Fibroblast of skin of scalp (primary cell): Measurements from ENCODE around the gene DNAL1.
A peak's percentile ranks its signal among the peaks of the same experiment; 100 is the strongest.

Experiments
- DNase-seq: peaks from one replicate; pipeline ENCODE4 v3.0.0-alpha.2; 2013

Gene DNAL1

DNA sequence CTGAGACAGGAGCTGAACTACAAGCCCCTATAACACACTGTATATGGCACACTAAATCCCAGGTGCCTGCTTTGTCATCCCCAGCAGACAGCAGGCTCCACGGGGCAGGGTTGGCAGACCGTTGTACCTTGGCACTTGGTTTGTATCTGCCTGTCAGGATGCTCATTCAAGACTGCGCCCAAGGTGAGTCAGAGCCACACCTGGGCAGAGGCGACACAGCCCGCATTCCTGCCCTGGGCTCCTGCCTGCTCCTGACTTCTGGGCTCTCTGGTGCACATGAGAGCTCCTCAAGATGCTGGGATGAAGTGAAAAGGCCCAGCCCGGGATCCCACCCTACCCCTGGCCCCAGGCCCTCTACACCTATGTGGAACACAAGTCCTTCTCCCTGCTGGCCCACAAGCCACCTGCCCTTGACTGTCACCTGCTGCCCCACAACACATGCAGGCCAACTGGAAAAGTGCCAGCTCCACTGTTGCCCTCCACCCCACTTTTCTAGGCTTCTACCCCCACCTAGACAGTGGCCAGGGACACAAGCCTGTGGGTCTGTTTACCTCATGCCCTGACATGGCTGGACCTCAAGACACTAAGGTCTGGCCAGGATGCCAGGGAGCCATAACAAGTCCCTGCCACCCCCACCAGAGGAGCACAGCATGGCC is 100.2 kb downstream of the DNAL1 start:
- no peak for DNase-seq

DNA sequence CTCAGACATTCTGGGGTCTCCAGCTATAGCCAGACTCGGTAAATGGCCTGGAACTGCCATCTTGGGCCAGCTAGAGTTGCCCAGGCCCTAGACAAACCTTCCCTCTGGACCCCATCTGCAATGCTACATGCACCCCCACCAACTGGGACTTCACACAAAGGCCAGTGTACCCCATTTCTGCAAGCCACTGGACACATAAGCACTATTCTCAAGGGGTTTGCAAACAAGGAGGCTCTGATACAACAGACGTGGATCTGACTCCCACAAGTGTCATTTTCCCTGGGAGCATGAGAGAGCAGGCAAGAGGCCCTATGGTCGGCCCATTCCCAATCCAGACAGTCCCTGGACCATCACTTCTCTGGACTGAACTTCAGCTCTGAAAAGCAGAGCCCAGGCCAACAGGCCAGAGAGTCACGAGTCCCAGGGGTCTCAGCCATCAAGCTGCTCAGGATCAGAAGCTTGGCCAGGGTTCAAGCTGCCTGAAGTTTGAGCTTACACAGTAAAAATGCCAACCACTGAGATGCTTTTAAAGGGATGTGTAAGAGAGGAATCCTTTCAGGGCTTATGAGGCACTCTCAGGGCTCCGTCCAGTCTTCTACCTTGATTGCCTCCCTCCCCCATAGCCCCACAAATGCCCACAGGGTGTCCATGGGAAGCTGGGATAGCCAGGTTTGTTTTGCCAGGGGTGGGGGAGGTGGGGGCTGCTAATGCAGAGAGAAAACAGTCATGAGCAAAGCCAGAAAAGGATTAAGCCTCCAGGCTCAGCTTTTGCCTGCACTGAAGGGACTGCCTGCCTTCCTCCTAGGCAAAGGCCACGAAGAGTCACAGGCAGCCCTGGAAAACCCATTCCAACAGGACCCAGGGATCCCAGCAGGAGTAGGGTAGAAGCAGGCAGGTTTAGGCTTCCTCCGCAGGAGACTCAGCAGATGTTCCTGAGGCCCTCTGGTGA is 101.1 kb downstream of the DNAL1 start:
- DNase-seq: peak; percentile 19

DNA sequence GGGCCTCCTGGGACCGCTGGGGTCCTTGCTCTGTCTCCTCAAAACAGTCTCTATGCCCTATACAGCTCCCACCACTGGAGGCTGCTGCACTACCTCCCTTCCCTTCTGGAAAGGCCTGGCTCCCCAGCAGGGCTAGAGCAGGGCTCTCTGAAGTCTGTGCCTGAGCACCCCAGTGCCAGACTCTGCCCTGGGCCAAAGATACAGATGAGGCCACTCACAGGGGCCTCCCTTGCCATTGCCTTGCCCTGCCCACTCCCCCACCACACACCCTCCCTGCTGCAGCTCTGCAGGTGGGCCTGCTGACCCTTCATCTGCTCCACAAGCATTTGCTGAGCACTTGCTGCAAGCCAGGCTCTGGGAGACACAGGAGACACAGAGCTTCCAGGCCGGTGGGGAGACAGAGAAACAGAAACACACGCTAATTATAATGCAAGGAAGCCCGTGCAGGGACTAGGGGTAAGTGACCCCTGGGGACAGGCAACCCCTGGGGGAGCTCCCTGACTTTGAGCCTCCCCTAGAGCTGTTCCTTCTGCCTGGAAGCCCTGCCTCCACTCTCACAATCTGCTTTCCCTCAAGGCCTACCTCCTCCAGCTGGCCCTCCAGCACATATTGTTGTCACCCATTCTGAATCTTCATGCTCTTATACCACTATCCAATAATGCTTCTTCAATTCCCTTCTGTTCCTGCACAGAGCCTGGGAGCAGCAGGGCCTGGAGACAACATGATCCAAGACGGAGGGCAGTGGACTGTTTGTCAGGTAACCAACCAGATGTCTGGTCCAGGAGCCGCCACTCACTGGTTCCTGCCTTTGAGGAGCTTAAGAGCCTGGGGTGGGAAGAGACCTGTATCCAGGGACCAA is 102.0 kb downstream of the DNAL1 start:
- no peak for DNase-seq

DNA sequence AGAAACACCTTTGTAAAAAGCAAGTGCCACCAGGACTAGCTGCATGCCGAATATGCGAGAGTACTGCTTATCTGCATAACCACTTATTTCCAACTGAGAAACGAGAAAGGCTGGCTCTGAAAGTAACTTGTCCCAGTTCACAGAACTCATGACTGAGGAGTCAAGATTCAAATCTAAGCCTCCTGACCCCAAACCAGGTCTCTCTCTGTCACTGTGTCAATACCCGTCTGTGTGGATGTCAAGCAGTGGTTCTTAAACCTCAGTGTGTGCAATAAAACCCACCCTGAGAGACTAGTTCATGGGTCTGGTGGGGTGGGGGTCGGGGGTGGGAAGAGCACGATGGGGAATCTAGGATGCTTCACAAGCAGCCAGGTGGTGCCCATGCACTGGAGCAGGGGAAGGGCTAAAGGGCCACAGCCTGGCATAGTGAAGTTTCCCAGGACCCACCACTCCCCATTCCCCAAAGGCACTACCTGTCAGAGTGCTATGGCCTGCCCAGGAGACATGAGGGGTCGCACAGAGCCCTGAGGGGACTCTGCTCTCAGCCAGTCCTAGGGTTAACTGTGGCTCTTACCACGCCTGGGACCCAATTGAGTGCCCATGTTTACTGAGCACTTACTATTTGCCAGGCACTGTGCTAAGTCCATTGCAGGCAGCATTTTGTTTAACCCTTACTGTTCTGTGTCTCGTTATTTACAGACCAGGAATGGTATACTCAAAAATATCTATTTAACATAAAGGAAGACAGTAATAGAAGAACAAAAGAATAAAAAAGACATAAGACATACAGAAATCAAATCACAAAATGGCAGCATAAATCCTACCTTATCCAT is 102.8 kb downstream of the DNAL1 start:
- no peak for DNase-seq

DNA sequence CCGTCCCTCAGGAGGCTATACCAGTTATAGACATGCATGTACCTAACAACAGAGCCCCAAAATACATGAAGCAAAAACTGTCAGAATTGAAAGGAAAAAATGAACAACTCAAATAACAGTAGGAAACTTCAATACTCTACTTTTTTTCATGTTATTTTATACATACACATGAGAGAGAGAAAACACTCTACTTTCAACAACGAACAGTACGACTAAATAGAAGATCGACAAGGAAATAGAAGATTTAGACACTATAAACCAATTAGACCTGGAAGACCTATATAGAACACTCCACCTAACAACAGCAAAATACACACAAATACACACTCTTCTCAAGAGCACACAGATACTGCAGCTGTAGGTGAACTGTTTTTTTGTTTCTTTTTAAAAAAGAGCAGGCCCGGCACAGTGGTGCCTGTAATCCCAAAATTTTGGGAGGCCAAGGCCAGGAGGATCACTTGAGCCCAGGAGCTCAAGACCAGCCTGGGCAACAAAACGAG is 104.1 kb downstream of the DNAL1 start:
- no peak for DNase-seq

DNA sequence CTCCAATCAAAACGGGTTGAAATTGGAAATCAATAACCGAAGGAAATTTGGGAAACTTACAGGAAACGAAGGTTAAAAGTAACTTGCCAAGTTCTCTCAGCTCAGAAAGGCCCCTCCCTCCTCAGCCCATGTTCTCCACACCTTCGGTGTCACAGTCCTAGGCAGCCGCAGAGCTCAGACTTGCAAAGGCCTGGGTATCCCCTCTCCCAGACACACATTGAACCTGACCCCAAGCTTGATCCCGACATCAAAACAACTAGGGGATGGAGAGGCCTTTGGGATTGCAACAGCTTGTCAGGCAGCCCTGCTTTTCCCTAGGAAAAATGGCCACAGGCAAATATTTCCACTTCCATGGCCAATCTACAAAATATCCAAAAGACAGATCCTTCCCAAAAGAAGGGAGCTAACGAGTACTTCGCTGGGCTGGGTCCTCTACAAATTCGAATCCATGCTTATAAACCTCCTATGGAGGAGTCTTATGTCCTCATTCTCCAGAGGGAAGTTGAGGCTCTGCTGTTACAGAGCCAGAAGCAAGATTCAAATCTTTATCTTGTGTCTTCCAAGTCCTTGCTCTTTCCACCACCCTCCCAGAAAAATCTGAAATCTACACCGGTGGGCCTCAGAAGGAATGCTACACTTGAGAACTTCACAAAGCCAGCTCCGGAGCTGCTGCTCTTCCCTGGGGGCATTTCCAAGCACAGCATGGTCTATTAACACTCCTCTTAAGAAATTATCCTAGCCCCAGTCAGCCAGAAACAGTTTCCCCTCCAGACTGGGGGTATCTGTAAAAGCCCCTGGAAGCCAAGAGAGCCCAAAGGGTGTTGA is 105.1 kb downstream of the DNAL1 start:
- no peak for DNase-seq

DNA sequence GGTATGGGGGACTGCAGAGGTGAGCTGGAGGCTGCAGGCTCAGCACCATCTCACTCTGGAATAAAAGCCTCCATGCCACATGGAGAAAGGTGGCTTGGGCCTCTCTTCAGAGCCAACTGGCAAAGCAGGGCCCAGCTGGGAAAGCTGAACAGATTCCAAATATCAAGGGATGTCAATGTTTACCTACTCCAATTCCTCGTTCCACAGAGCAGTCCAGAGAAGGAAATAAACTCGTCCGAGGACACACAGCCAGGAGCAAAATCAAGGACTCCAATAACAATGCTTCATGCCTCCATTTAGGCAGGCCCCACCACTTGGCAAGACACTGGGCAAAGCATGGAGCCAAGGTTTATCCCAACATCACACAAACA is 105.7 kb downstream of the DNAL1 start:
- DNase-seq: no peak

DNA sequence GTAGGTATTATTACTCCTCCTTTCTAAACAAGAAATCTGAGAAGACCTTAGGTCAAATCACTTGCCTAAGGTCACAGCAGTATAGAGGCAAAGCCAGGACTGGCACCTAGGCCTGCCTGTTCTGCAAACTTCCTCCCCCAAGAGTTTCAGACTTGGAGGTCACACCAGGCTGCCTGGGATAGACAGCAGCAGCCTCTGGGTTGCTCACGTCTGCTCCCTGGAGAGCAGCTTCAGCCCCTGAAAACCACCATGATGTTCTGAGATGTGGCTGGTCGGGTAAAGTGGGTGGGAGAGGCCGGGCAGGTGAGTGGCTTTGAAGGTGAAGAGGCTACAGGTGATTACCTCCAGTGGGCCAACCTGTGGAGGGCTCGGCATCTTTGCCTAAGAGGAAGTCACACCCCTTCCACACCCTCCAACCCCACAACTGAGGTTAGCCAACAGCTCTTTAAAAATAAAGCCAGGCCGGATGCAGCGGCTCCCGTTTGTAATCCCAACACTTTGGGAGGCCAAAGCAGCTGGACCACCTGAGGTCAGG is 106.4 kb downstream of the DNAL1 start:
- no peak for DNase-seq

DNA sequence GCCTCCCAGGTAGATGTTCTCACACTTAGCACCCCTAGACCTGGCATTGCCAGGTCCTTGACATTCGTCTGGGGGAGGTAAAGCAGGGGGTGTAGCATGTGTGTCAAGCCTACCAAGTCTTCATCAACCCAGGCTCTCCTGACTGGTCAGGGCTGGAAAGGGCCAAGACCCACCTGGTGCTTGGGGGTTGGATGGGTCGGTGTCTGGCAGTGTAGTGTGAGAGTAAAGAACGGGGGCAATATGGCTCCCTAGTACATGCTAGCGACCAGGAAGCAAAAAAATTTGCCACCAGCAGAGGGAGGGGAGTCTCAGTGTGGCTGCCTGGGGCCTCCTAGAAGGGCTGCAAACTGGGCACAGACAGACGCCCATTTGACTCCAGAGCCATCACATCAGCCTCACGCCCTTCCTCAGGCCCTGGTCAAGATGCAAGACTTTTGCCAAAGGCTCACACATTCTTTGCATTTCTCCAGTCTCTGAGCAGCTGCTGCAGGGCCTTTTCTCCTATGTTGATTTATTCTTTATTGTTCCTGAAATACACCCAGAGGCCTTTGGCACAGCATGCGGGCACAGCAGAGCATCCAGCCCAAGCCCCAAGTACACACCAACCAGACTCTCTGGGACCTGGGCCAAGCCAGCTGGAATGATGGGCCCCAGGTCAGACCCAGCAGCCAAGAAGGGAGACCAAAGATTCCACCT is 107.7 kb downstream of the DNAL1 start:
- DNase-seq: peak; percentile 81
